ENCODE measurements around the gene CRYBB2. TPM values are rescaled to one million over a fixed set of nuclear protein-coding genes. Genes with fewer than 3 reads are reported as not detected.

CRYBB2 gene
- total RNA-seq, 1 donor from 2014 or later, result not detected

DNA sequence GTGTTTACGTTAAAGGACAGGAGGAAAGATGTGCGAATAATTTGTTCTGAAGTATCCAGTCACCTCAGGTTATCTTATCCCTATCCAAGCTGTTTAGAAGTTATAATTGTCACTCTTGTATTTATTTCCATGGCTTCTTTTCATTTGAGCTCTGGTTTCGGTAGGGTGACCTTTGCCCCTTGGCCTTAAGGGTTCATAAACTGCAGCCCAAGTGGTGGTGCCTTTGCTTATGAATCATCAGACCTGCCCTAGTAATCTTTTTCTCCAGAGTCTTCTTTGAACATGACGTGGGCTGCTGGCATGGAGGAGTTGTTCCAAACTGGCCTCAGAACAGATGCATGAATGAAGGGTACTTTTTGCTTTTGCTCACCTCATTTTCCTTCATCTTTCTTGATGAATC is 26.3 kb upstream of the CRYBB2 start:
- H3K36me3 ChIP-seq (ENCODE audit: control insufficient read depth, insufficient read depth, low read length), result peaks cover 19% of the 10 kb centered on the region
- TF ChIP-seq, protein P1, sequence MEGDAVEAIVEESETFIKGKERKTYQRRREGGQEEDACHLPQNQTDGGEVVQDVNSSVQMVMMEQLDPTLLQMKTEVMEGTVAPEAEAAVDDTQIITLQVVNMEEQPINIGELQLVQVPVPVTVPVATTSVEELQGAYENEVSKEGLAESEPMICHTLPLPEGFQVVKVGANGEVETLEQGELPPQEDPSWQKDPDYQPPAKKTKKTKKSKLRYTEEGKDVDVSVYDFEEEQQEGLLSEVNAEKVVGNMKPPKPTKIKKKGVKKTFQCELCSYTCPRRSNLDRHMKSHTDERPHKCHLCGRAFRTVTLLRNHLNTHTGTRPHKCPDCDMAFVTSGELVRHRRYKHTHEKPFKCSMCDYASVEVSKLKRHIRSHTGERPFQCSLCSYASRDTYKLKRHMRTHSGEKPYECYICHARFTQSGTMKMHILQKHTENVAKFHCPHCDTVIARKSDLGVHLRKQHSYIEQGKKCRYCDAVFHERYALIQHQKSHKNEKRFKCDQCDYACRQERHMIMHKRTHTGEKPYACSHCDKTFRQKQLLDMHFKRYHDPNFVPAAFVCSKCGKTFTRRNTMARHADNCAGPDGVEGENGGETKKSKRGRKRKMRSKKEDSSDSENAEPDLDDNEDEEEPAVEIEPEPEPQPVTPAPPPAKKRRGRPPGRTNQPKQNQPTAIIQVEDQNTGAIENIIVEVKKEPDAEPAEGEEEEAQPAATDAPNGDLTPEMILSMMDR (IDR thresholded peaks at IDR 0.05; ENCODE audit: insufficient read depth, low read length, severe bottlenecking), result no peak
- no peak overlapping the region for H3K4me3 ChIP-seq (ENCODE audit: low read depth, low read length)
- no peaks in the 10 kb centered on the region for H3K27me3 ChIP-seq (ENCODE audit: control insufficient read depth, insufficient read depth, low read length)
- DNase-seq (ENCODE audit: low read depth), result no peak
- FAIRE-seq, result no peak

- TF ChIP-seq, protein P1 (IDR thresholded peaks at IDR 0.05; ENCODE audit: insufficient read depth, low read length, severe bottlenecking), result no peak
- Histone ChIP-seq H3K4me3 (ENCODE audit: low read depth, low read length) (no peak overlapping the region), H3K27me3 (ENCODE audit: control insufficient read depth, insufficient read depth, low read length) (no peaks in the 10 kb centered on the region), H3K36me3 (ENCODE audit: control insufficient read depth, insufficient read depth, low read length) (peaks cover 19% of the 10 kb centered on the region)
- FAIRE-seq (peak; percentile 28), DNase-seq (ENCODE audit: low read depth) (no peak)
Measured at GRCh38 chr22:25193548-25193947, 25.9 kb upstream of the CRYBB2 start.

GRCh38 chr22:25196326-25196725 is 23.1 kb upstream of the CRYBB2 start:
- Histone ChIP-seq H3K4me3 (ENCODE audit: low read depth, low read length) (no peak overlapping the region), H3K36me3 (ENCODE audit: control insufficient read depth, insufficient read depth, low read length) (peaks cover 12% of the 10 kb centered on the region), H3K27me3 (ENCODE audit: control insufficient read depth, insufficient read depth, low read length) (no peaks in the 10 kb centered on the region)
- DNase-seq (ENCODE audit: low read depth), result no peak
- no peak for FAIRE-seq
- TF ChIP-seq, protein P1 (IDR thresholded peaks at IDR 0.05; ENCODE audit: insufficient read depth, low read length, severe bottlenecking), result no peak

- FAIRE-seq (no peak), DNase-seq (ENCODE audit: low read depth) (no peak)
- TF ChIP-seq, protein P1 (IDR thresholded peaks at IDR 0.05; ENCODE audit: insufficient read depth, low read length, severe bottlenecking), result no peak
- H3K27me3 ChIP-seq (ENCODE audit: control insufficient read depth, insufficient read depth, low read length), result no peaks in the 10 kb centered on the region
- no peak overlapping the region for H3K4me3 ChIP-seq (ENCODE audit: low read depth, low read length)
- H3K36me3 ChIP-seq (ENCODE audit: control insufficient read depth, insufficient read depth, low read length), result peaks cover 8% of the 10 kb centered on the region
Measured at GRCh38 chr22:25197340-25197739, 22.1 kb upstream of the CRYBB2 start.

DNA sequence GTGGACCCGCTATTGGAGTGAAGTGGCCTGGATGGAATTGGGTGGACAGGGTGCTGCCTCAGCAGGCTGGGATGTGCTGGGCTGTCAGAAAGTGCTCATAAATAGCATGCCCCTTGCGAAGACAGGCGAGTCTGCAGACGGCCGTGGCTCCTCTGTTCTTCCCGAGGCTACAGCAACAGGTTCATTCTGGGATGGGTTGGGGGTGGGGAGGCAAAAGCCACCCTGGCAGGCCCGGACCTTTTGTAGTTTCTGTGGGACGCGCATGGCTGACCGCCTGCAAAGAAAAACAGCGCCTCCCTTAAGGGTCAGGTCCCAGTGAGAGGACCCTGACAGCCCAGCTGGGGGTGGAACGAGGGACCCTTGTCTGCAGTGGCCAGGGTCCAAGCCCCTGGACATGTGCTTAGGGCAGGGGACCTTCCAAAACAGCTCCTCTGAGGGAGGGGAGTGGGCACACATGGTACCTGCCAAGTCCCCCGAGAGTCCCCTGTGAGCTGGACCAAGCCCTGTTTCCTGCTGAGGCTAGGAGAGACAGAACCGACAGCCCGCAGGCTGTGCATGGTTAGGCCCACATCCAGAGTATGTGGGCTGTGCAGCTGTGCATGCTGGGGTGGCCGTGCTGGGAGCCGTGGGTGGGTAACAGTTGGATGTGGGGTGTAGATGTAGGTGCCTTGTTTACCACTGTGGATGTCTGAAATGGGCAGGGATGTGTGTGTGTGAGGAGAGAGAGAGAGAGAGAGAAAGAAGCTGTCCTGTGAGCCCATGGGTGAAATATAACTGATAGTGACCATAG is 19.5 kb upstream of the CRYBB2 start, which contains the start of gene CRYBB3:
TSS of gene CRYBB3 (plus strand) at position 128 of the 790 bp plus-strand sequence. CDS start 1,539 bp downstream, outside the sequence.
- FAIRE-seq (no peak), DNase-seq (ENCODE audit: low read depth) (no peak)
- no peak within 1 kb of the TSS for H3K4me3 ChIP-seq (ENCODE audit: low read depth, low read length)
- TF ChIP-seq, protein P1 (IDR thresholded peaks at IDR 0.05; ENCODE audit: insufficient read depth, low read length, severe bottlenecking), result no peak
- H3K27me3 ChIP-seq (ENCODE audit: control insufficient read depth, insufficient read depth, low read length), result no peaks in the 10 kb centered on the region
- peaks cover 6% of the 10 kb centered on the region for H3K36me3 ChIP-seq (ENCODE audit: control insufficient read depth, insufficient read depth, low read length)
